ENCODE data around the gene ALOX15.

GRCh38 chr17:4587195-4587594, 54.3 kb downstream of the ALOX15 start:
- TF ChIP-seq, protein P1, sequence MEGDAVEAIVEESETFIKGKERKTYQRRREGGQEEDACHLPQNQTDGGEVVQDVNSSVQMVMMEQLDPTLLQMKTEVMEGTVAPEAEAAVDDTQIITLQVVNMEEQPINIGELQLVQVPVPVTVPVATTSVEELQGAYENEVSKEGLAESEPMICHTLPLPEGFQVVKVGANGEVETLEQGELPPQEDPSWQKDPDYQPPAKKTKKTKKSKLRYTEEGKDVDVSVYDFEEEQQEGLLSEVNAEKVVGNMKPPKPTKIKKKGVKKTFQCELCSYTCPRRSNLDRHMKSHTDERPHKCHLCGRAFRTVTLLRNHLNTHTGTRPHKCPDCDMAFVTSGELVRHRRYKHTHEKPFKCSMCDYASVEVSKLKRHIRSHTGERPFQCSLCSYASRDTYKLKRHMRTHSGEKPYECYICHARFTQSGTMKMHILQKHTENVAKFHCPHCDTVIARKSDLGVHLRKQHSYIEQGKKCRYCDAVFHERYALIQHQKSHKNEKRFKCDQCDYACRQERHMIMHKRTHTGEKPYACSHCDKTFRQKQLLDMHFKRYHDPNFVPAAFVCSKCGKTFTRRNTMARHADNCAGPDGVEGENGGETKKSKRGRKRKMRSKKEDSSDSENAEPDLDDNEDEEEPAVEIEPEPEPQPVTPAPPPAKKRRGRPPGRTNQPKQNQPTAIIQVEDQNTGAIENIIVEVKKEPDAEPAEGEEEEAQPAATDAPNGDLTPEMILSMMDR (IDR thresholded peaks at IDR 0.05 in 8 of 11, conservative IDR thresholded peaks at IDR 0.05 in 3 of 11), result no peak
- TF ChIP-seq POLR2AphosphoS5 (IDR thresholded peaks at IDR 0.05), result no peak
- TF ChIP-seq POLR2A (IDR thresholded peaks at IDR 0.05), result no peak

Data from spleen (tissue), 7 donors.